ENCODE data around the gene SSTR3. TPM values are rescaled to one million over a fixed set of nuclear protein-coding genes. Genes with fewer than 3 reads are reported as not detected.
"Not testable (repeated sequence)": the region's sequence is repeated elsewhere in the genome, so short reads cannot be mapped to it uniquely, and the experiment has no call there.

The SSTR3 gene
- total RNA-seq, 1 donor from 2014 or later, result 0.75 TPM

GRCh38 chr22:37171662-37172061, 40.6 kb downstream of the SSTR3 start:
- Mint-ChIP-seq H3K4me3 (ENCODE audit: low read depth) (no peak overlapping the region), H3K4me1 (ENCODE audit: low read depth) (peaks cover 28% of the 10 kb centered on the region), H3K36me3 (ENCODE audit: low read depth) (no peaks in the 10 kb centered on the region), H3K27ac (no peak overlapping the region), H3K27me3 (ENCODE audit: low read depth) (no peaks in the 10 kb centered on the region), H3K9me3 (no peaks in the 10 kb centered on the region)
- intact Hi-C loops (cut with micrococcal nuclease), result no loop called here
- DNase-seq (ENCODE audit: low spot score), result no peak

DNA sequence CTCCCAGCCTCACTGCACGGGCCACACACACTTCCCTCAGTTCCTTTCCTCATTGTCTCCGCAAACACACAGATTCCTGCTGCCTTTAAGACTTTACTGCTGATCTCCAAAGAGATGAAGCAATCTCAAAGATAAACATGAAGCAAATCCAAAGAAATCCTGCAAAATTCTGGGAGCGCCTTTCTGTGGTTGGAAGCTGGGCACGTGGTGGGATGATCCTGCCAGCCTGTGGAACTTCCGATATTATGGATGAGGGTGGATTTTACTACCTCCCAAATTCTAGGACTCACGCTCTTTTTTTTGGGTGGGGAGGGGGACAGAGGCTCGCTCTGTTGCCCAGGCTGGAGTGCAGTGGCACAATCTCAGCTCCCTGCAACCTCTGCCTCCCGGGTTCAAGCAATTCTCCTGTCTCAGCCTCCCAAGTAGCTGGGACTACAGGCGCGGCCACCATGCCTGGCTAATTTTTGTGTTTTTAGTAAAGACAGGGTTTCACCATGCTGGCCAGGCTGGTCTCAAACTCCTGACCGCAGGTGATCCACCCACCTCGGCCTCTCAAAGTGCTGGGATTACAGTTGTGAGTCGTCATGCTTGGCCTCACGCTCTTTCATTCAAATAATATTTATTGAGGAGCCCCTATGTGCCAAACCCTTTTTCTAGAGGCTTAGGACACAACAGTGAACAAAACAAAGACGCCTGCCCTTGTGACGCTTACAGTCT, 41.4 kb downstream of the SSTR3 start:
- DNase-seq (ENCODE audit: low spot score); H3K27ac Mint-ChIP-seq; H3K36me3 Mint-ChIP-seq (ENCODE audit: low read depth); H3K9me3 Mint-ChIP-seq; H3K27me3 Mint-ChIP-seq (ENCODE audit: low read depth); intact Hi-C loops (cut with micrococcal nuclease); H3K4me3 Mint-ChIP-seq (ENCODE audit: low read depth): not testable (repeated sequence)
- peaks cover 29% of the 10 kb centered on the region for H3K4me1 Mint-ChIP-seq (ENCODE audit: low read depth)

- Mint-ChIP-seq H3K4me3 (ENCODE audit: low read depth) (no peak overlapping the region), H3K27ac (no peak overlapping the region), H3K9me3 (no peaks in the 10 kb centered on the region), H3K4me1 (ENCODE audit: low read depth) (peaks cover 32% of the 10 kb centered on the region), H3K36me3 (ENCODE audit: low read depth) (no peaks in the 10 kb centered on the region), H3K27me3 (ENCODE audit: low read depth) (no peaks in the 10 kb centered on the region)
- DNase-seq (ENCODE audit: low spot score), result no peak
- intact Hi-C loops (cut with micrococcal nuclease), result no loop called here
These were observed 42.2 kb downstream of the SSTR3 start for GRCh38 chr22:37169947-37170688.

GRCh38 chr22:37169406-37169805, 42.9 kb downstream of the SSTR3 start:
- no peak overlapping the region for H3K4me3 Mint-ChIP-seq (ENCODE audit: low read depth)
- H3K36me3 Mint-ChIP-seq (ENCODE audit: low read depth), result no peaks in the 10 kb centered on the region
- no peak for DNase-seq (ENCODE audit: low spot score)
- no peaks in the 10 kb centered on the region for H3K27me3 Mint-ChIP-seq (ENCODE audit: low read depth)
- H3K4me1 Mint-ChIP-seq (ENCODE audit: low read depth), result peaks cover 36% of the 10 kb centered on the region
- intact Hi-C loops (cut with micrococcal nuclease), result no loop called here
- no peaks in the 10 kb centered on the region for H3K9me3 Mint-ChIP-seq
- no peak overlapping the region for H3K27ac Mint-ChIP-seq

DNA sequence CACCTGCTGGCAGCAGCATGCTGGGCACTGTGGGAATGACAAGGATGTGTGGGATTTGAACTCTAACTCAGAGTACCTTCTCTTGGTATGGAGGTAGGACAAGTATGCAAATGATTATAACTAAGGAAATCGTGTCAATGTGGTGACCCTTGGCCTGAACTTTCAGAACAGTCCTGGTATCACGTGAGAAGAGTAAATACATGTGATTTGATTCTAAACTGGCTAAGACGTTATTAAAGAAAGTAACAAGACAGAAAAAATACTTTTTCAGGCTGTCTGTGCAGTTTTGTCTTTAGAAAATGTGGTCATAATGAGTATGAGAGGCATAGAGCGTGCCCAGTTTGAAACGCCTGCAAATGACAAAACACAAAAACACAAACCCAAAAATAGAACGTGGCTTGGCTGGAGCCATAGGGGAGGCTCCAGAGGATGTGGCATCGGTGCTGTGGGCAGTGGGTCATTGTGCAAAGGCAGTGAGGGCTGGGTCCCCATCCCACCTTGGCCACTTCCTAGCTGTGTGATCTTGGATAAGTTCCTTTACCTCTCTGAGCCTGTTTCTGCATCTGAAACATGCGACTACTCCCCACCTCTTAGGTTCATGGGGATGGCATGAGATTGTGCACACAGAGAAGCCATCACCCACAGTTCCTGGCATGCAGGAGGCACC, 44.2 kb downstream of the SSTR3 start:
- H3K9me3 Mint-ChIP-seq, result no peaks in the 10 kb centered on the region
- H3K4me3 Mint-ChIP-seq (ENCODE audit: low read depth), result peak overlapping the region; percentile 34
- no peaks in the 10 kb centered on the region for H3K36me3 Mint-ChIP-seq (ENCODE audit: low read depth)
- no peaks in the 10 kb centered on the region for H3K27me3 Mint-ChIP-seq (ENCODE audit: low read depth)
- peak overlapping the region; percentile 14 for H3K27ac Mint-ChIP-seq
- no peak for DNase-seq (ENCODE audit: low spot score)
- intact Hi-C loops (cut with micrococcal nuclease), result no loop called here
- H3K4me1 Mint-ChIP-seq (ENCODE audit: low read depth), result peaks cover 49% of the 10 kb centered on the region

- no peak for DNase-seq (ENCODE audit: low spot score)
- intact Hi-C loops (cut with micrococcal nuclease), result no loop called here
- Mint-ChIP-seq H3K4me3 (ENCODE audit: low read depth) (peak overlapping the region; percentile 34), H3K9me3 (no peaks in the 10 kb centered on the region), H3K27ac (peak overlapping the region; percentile 14), H3K36me3 (ENCODE audit: low read depth) (no peaks in the 10 kb centered on the region), H3K27me3 (ENCODE audit: low read depth) (no peaks in the 10 kb centered on the region), H3K4me1 (ENCODE audit: low read depth) (peaks cover 57% of the 10 kb centered on the region)
These were observed 44.9 kb downstream of the SSTR3 start for GRCh38 chr22:37167176-37167980.

GRCh38 chr22:37166675-37167066, 45.6 kb downstream of the SSTR3 start:
- H3K36me3 Mint-ChIP-seq (ENCODE audit: low read depth), result no peaks in the 10 kb centered on the region
- H3K4me3 Mint-ChIP-seq (ENCODE audit: low read depth), result peak overlapping the region; percentile 68
- no peaks in the 10 kb centered on the region for H3K27me3 Mint-ChIP-seq (ENCODE audit: low read depth)
- H3K4me1 Mint-ChIP-seq (ENCODE audit: low read depth), result peaks cover 64% of the 10 kb centered on the region
- intact Hi-C loops (cut with micrococcal nuclease), result loop anchor here (1.0 kb wide), 1 partner anchor 32 kb away; no protein-coding TSS in a partner anchor
- no peaks in the 10 kb centered on the region for H3K9me3 Mint-ChIP-seq
- peak; percentile 75 for DNase-seq (ENCODE audit: low spot score)
- peak overlapping the region; percentile 79 for H3K27ac Mint-ChIP-seq

DNA sequence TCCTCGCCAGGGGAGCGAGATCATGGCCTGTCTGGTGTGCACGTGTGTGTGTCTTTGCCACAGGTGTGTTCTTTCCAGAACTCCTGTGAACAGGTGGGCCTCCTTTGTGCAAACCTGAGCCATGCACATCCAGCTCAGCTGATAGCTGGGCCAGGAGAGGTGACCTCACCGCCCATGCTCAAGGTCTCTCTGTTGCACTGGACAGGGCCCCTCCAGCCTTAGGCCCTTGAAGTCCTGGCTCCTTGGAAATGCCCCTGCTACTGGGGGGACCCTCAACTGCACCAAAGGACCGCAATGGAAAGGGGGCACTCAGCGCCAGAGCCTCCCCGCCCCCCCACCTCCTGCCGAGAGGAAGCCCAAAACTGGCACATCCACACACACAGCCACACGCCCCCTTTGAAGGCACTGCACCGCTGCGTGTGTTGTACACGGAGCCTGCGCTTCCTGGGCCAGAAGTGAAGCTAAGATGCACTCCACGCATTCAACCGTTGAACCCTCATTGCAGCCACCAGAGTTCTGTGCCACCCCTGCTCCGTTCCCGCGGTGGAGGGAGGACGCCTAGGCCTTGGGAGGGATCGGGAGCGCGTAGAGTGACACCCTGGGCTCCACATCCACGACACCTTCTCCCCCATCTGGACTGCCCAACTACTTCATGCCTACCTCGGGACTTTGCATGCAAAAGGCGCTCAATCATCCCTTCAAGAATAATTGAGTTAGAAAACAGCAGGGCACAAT, 46.2 kb downstream of the SSTR3 start:
- peak overlapping the region; percentile 79 for H3K27ac Mint-ChIP-seq
- no peaks in the 10 kb centered on the region for H3K36me3 Mint-ChIP-seq (ENCODE audit: low read depth)
- H3K9me3 Mint-ChIP-seq, result peaks cover 3% of the 10 kb centered on the region
- peaks cover 69% of the 10 kb centered on the region for H3K4me1 Mint-ChIP-seq (ENCODE audit: low read depth)
- DNase-seq (ENCODE audit: low spot score), result no peak
- intact Hi-C loops (cut with micrococcal nuclease), result loop anchor here (1.0 kb wide), 1 partner anchor 32 kb away; no protein-coding TSS in a partner anchor
- peak overlapping the region; percentile 68 for H3K4me3 Mint-ChIP-seq (ENCODE audit: low read depth)
- H3K27me3 Mint-ChIP-seq (ENCODE audit: low read depth), result no peaks in the 10 kb centered on the region

- Mint-ChIP-seq H3K27me3 (ENCODE audit: low read depth) (no peaks in the 10 kb centered on the region), H3K9me3 (peaks cover 5% of the 10 kb centered on the region), H3K4me1 (ENCODE audit: low read depth) (peaks cover 73% of the 10 kb centered on the region), H3K4me3 (ENCODE audit: low read depth) (no peak overlapping the region), H3K36me3 (ENCODE audit: low read depth) (no peaks in the 10 kb centered on the region), H3K27ac (peak overlapping the region; percentile 91)
- intact Hi-C loops (cut with micrococcal nuclease), result no loop called here
- no peak for DNase-seq (ENCODE audit: low spot score)
These were observed 47.2 kb downstream of the SSTR3 start for GRCh38 chr22:37165066-37165465.

GRCh38 chr22:37164505-37164887, 47.8 kb downstream of the SSTR3 start:
- intact Hi-C loops (cut with micrococcal nuclease), result loop anchor here (5.0 kb wide), 1 partner anchor 302 kb away; the partner anchor contains the start of gene NCF4
- no peak for DNase-seq (ENCODE audit: low spot score)
- Mint-ChIP-seq H3K36me3 (ENCODE audit: low read depth) (no peaks in the 10 kb centered on the region), H3K27me3 (ENCODE audit: low read depth) (no peaks in the 10 kb centered on the region), H3K27ac (peak overlapping the region; percentile 91), H3K4me3 (ENCODE audit: low read depth) (no peak overlapping the region), H3K4me1 (ENCODE audit: low read depth) (peaks cover 72% of the 10 kb centered on the region), H3K9me3 (peaks cover 5% of the 10 kb centered on the region)

GRCh38 chr22:37163575-37164504, 48.4 kb downstream of the SSTR3 start:
- peak; percentile 32 for DNase-seq (ENCODE audit: low spot score)
- Mint-ChIP-seq H3K9me3 (peaks cover 5% of the 10 kb centered on the region), H3K27me3 (ENCODE audit: low read depth) (no peaks in the 10 kb centered on the region), H3K4me3 (ENCODE audit: low read depth) (peak overlapping the region; percentile 65), H3K4me1 (ENCODE audit: low read depth) (peaks cover 78% of the 10 kb centered on the region), H3K36me3 (ENCODE audit: low read depth) (no peaks in the 10 kb centered on the region), H3K27ac (peak overlapping the region; percentile 91)
- intact Hi-C loops (cut with micrococcal nuclease), result loop anchor here (1.0 to 5.0 kb wide), 3 partner anchors 67 to 302 kb away; partner anchors contain the start of gene NCF4

Measured in activated T-helper 2 cell treated with anti-CD3 and anti-CD28 coated beads, Interferon-gamma antibody, Interleukin-2, Interleukin-4, amounts not matched to agents 10 μg/mL and 5 μg/mL and 100 μg/mL, durations not matched to agents 14 hours and 24 hours and 36 hours (primary cell).